Keratinocyte (primary cell): Measurements from ENCODE around the gene SDK1. TPM values are rescaled to one million over a fixed set of nuclear protein-coding genes. Genes with fewer than 3 reads are reported as not detected.

ENCODE experiments used
- DNase-seq: peaks from one replicate; pipeline ENCODE4 v3.0.0-alpha.2; 2011; ENCODE audit warnings: low read depth, missing footprints, low spot score
- FAIRE-seq: peaks from 2 replicates; lab custom pipeline; 2011; peaks lifted over from hg19 to GRCh38; lab: Jason Lieb, UNC
- H2AFZ ChIP-seq: 2 replicates; pipeline ENCODE4 v1.6.0; 2012; ENCODE audit warnings: low read length, control low read depth, inconsistent platforms; ENCODE audit not compliant: control insufficient read depth
- H3K27ac ChIP-seq: 2 replicates; pipeline ENCODE4 v1.5.1; 2011; ENCODE audit warnings: low read length; ENCODE audit not compliant: control insufficient read depth, insufficient read depth
- H3K27me3 ChIP-seq: 3 replicates; pipeline ENCODE4 v1.6.0; 2011; ENCODE audit warnings: low read length; ENCODE audit not compliant: control insufficient read depth, insufficient read depth; ENCODE audit errors: extremely low read depth
- H3K36me3 ChIP-seq, 2 experiments: 2 replicates in 1 of 2; 3 replicates in 1 of 2; pipeline ENCODE4 v1.5.1; 2011; ENCODE audit warnings: low read length in 2 of 2, mild to moderate bottlenecking in 1 of 2; ENCODE audit not compliant: control insufficient read depth in 2 of 2, insufficient read depth in 2 of 2; ENCODE audit errors: extremely low read depth in 1 of 2
- H3K4me1 ChIP-seq: 3 replicates; pipeline ENCODE4 v1.5.1; 2011; ENCODE audit warnings: low read length; ENCODE audit not compliant: control insufficient read depth, insufficient read depth; ENCODE audit errors: extremely low read depth
- H3K4me2 ChIP-seq: 3 replicates; pipeline ENCODE4 v1.6.0; 2011; ENCODE audit warnings: low read depth, low read length; ENCODE audit not compliant: control insufficient read depth, insufficient read depth; ENCODE audit errors: extremely low read depth
- H3K4me3 ChIP-seq, 3 experiments: fragments of 200-600 bp in 1 of 3; sonication (generic) in 1 of 3; 2 replicates in 2 of 3; 3 replicates in 1 of 3; pipeline ENCODE4 v1.5.1; 2011 to 2016; ENCODE audit warnings: low read length in 3 of 3, mild to moderate bottlenecking in 3 of 3, control low read depth in 2 of 3, inconsistent platforms in 1 of 3, low read depth in 1 of 3, mixed read lengths in 1 of 3, mixed run types in 1 of 3, moderate library complexity in 1 of 3; ENCODE audit not compliant: control insufficient read depth in 2 of 3, insufficient read depth in 2 of 3; ENCODE audit errors: extremely low read depth in 1 of 3
- H3K79me2 ChIP-seq: 2 replicates; pipeline ENCODE4 v1.6.0; 2012; ENCODE audit warnings: low read length; ENCODE audit not compliant: control insufficient read depth, insufficient read depth
- H3K9ac ChIP-seq: 3 replicates; pipeline ENCODE4 v1.6.0; 2011; ENCODE audit warnings: low read length; ENCODE audit not compliant: control insufficient read depth, insufficient read depth; ENCODE audit errors: extremely low read depth
- H3K9me1 ChIP-seq: 3 replicates; pipeline ENCODE4 v1.6.0; 2011; ENCODE audit warnings: low read length; ENCODE audit not compliant: control insufficient read depth, insufficient read depth; ENCODE audit errors: extremely low read depth
- H3K9me3 ChIP-seq: 2 replicates; pipeline ENCODE4 v1.5.1; 2012; ENCODE audit warnings: low read depth, low read length; ENCODE audit not compliant: control insufficient read depth
- H4K20me1 ChIP-seq: 3 replicates; pipeline ENCODE4 v1.6.0; 2011; ENCODE audit warnings: low read length; ENCODE audit not compliant: control insufficient read depth, insufficient read depth; ENCODE audit errors: extremely low read depth
- CTCF ChIP-seq, 3 experiments: IDR thresholded peaks in 1 of 3; conservative IDR thresholded peaks in 1 of 3; optimal IDR thresholded peaks in 1 of 3; 2 replicates in 2 of 3; 3 replicates in 1 of 3; pipeline versions ENCODE3 to v1.5.1; 2011; ENCODE audit warnings: low read length in 3 of 3, mild to moderate bottlenecking in 3 of 3, moderate library complexity in 2 of 3, control low read depth in 1 of 3, inconsistent platforms in 1 of 3; ENCODE audit not compliant: insufficient read depth in 2 of 3; ENCODE audit errors: extremely low read depth in 1 of 3
- EZH2 ChIP-seq: IDR thresholded peaks from one replicate; pipeline ENCODE4 v1.6.1; 2012; ENCODE audit warnings: inconsistent platforms, mild to moderate bottlenecking, low read length, moderate library complexity
- dilution Hi-C: fragments of 300-500 bp; cut with MboI; formaldehyde crosslinking; loops from one replicate; pipeline ENCODE4 v1.7.0; 2020; ENCODE audit warnings: low sequenced_read_pairs; ENCODE audit not compliant: extremely low pct_ligation_motif_present
- polyA plus RNA-seq, 5 experiments: library from polyadenylated mRNA; depleted of rRNA in 3 of 5; stranded (reverse) in 3 of 5; stranded (forward) in 1 of 5; unstranded in 1 of 5; fragments of >200 nt; gene quantifications; 1 replicate in 1 of 5; 2 replicates in 3 of 5; 3 replicates in 1 of 5; pipeline versions ENCODE4 v1.2.1 to v1.2.3, GENCODE V29; 2011 to 2012; ENCODE audit warnings: missing spikeins in 2 of 5, low read depth in 1 of 5, low replicate concordance in 1 of 5

SDK1 gene
- polyA plus RNA-seq, 1 donor (not counting 4 experiments of a cell fraction or from before 2014, with no cell fraction given), result 0.66 TPM

- Histone ChIP-seq H3K27me3 (no peaks in the 10 kb centered on the region), H2AFZ (no peak overlapping the region), H3K4me3 (no peak overlapping the region), H4K20me1 (no peaks in the 10 kb centered on the region), H3K27ac (no peak overlapping the region), H3K79me2 (no peaks in the 10 kb centered on the region), H3K9me3 (peaks cover 3% of the 10 kb centered on the region), H3K9me1 (no peaks in the 10 kb centered on the region), H3K9ac (no peak overlapping the region), H3K36me3 (no peaks in the 10 kb centered on the region), H3K4me2 (no peak overlapping the region), H3K4me1 (no peaks in the 10 kb centered on the region)
- TF ChIP-seq CTCF (optimal IDR thresholded peaks at IDR 0.05 in 1 of 3, IDR thresholded peaks at IDR 0.05 in 1 of 3, conservative IDR thresholded peaks at IDR 0.05 in 1 of 3; ENCODE audit: extremely low read depth in 1 of 3, insufficient read depth in 2 of 3, low read length in 3 of 3) (no peak), EZH2 (no peak)
- dilution Hi-C loops, result no loop called here
- FAIRE-seq (no peak), DNase-seq (no peak)
Measured at GRCh38 chr7:3265388-3265787, 35.7 kb upstream of the SDK1 start.

- TF ChIP-seq CTCF (optimal IDR thresholded peaks at IDR 0.05 in 1 of 3, IDR thresholded peaks at IDR 0.05 in 1 of 3, conservative IDR thresholded peaks at IDR 0.05 in 1 of 3; ENCODE audit: extremely low read depth in 1 of 3, insufficient read depth in 2 of 3, low read length in 3 of 3), result no peak
- TF ChIP-seq EZH2, result no peak
- FAIRE-seq (no peak), DNase-seq (no peak)
- Histone ChIP-seq H3K4me3 (no peak overlapping the region), H3K9me3 (peaks cover 3% of the 10 kb centered on the region), H3K9ac (no peak overlapping the region), H3K79me2 (no peaks in the 10 kb centered on the region), H3K27me3 (no peaks in the 10 kb centered on the region), H3K4me1 (no peaks in the 10 kb centered on the region), H3K36me3 (no peaks in the 10 kb centered on the region), H3K27ac (no peak overlapping the region), H3K4me2 (no peak overlapping the region), H2AFZ (no peak overlapping the region), H3K9me1 (no peaks in the 10 kb centered on the region), H4K20me1 (no peaks in the 10 kb centered on the region)
- dilution Hi-C loops, result no loop called here
Measured at GRCh38 chr7:3266240-3266639, 34.8 kb upstream of the SDK1 start.
